Colonic mucosa (tissue), 4 donors: Measurements from ENCODE around the gene NOLC1. TPM values are rescaled to one million over a fixed set of nuclear protein-coding genes. Genes with fewer than 3 reads are reported as not detected.

Experiments
- DNase-seq: peaks from one replicate; pipeline ENCODE4 v3.0.0-alpha.2; 2020
- H3K27ac ChIP-seq: fragments of 200-600 bp; one replicate; pipeline ENCODE4 v1.8.0; 2021
- H3K27me3 ChIP-seq: fragments of 200-600 bp; one replicate; pipeline ENCODE4 v1.8.0; 2021
- H3K36me3 ChIP-seq: fragments of 200-600 bp; one replicate; pipeline ENCODE4 v1.8.0; 2021
- H3K4me1 ChIP-seq: fragments of 200-600 bp; one replicate; pipeline ENCODE4 v1.8.0; 2021; ENCODE audit warnings: mild to moderate bottlenecking
- H3K4me3 ChIP-seq: fragments of 200-600 bp; one replicate; pipeline ENCODE4 v1.8.0; 2021
- H3K9ac ChIP-seq, 2 donors: one replicate each; pipeline ENCODE4 v1.7.0; 2013; ENCODE audit warnings: control low read depth in 2 of 2, low read depth in 2 of 2, low read length in 2 of 2
- H3K9me3 ChIP-seq: fragments of 200-600 bp; one replicate; pipeline ENCODE4 v1.8.0; 2021
- CTCF ChIP-seq: fragments of 200-600 bp; IDR thresholded peaks from one replicate; pipeline ENCODE4 v1.8.0; 2022; ENCODE audit warnings: antibody characterized with exemption, mild to moderate bottlenecking
- intact Hi-C: fragments of 100-400 bp; cut with DNase I; formaldehyde crosslinking; loops from one replicate; pipeline ENCODE4 v1.14.1; 2022
- total RNA-seq, 2 donors: library from RNA; stranded (reverse); fragmentation: NEBNext Ultra II Directional in 1 of 2; extraction: Animal tissue kit (Norgen Biotek cat#: 25700) in 1 of 2; gene quantifications; one replicate each; pipeline ENCODE4 v1.2.1, GENCODE V29; 2021
- donor health status: healthy.
- donor health status: DM: no; HTN: no; CAD: no.
- donor health status: DM: no; HTN: no; CAD: no.

Gene NOLC1
- total RNA-seq, 2 donors from 2014 or later: 34.5 to 68.2 TPM

GRCh38 chr10:102208311-102209035 lies 56.3 kb downstream of the NOLC1 start:
- no peak for DNase-seq
- H3K36me3 ChIP-seq: no peaks in the 10 kb centered on the region
- no peaks in the 10 kb centered on the region for H3K9me3 ChIP-seq
- H3K4me1 ChIP-seq: no peaks in the 10 kb centered on the region
- TF ChIP-seq CTCF: no peak
- H3K4me3 ChIP-seq: no peak overlapping the region
- no peak overlapping the region for H3K27ac ChIP-seq
- intact Hi-C loops: no loop called here
- H3K27me3 ChIP-seq: no peaks in the 10 kb centered on the region
- H3K9ac ChIP-seq: no peak overlapping the region

DNA sequence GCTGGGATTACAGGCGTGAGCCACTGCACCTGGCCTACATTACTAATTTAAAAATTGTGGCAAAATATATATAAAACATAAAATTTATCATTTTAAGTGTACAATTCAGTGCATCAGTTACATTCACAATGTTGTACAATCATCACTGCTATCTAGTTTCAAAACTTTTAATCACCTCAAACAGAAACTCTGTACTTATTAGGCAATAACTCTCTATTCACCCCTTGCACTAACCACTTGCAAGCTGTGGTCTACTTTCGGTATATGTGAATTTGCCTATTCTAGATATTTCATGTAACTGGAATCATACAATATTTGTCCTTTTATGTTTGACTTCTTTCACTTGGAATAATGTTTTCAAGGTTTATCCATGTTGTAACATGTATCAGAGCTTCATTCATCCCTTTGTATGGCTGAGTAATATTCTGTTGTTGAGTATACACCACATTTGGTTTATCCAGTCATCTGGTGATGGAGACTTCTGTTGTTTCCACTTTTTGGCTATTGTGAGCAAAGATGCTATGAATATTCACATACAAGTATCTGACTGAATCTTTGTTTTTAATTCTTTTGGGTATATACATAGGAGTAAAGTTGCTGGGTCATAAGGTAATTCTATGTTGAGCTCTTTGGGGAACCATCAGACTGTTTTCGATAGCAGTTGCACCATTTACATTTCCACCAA lies 59.6 kb downstream of the NOLC1 start:
- intact Hi-C loops: no loop called here
- H3K4me3 ChIP-seq: no peak overlapping the region
- no peak for DNase-seq

More for the DNA sequence above, 59.6 kb downstream of the NOLC1 start:
- no peaks in the 10 kb centered on the region for H3K9me3 ChIP-seq
- H3K27ac ChIP-seq: no peak overlapping the region
- H3K9ac ChIP-seq: no peak overlapping the region
- no peaks in the 10 kb centered on the region for H3K36me3 ChIP-seq
- no peak for TF ChIP-seq CTCF
- no peaks in the 10 kb centered on the region for H3K27me3 ChIP-seq
- H3K4me1 ChIP-seq: no peaks in the 10 kb centered on the region

Other genes with a start within 250 kb of the NOLC1 start
- 10 to 100 TPM; 25.1 to 31.3 TPM for gene ARMH3, start 96.2 kb upstream of the NOLC1 start, total RNA-seq
- 10 to 100 TPM; 21.9 to 26.6 TPM for gene HPS6, start 87.0 kb upstream of the NOLC1 start, total RNA-seq
- 10 to 100 TPM; 30.8 to 31.4 TPM for gene LDB1, start 32.0 kb upstream of the NOLC1 start, total RNA-seq
- 10 to 100 TPM; 17.0 to 36.1 TPM for gene PPRC1, start 19.3 kb upstream of the NOLC1 start, total RNA-seq
- gene ELOVL3, start 73.9 kb downstream of the NOLC1 start, total RNA-seq: under 1 TPM in 1 of 2 donors, not detected in 1; 0.24 TPM
- gene PITX3, start 89.1 kb downstream of the NOLC1 start, total RNA-seq: not detected
- gene GBF1, start 93.1 kb downstream of the NOLC1 start, total RNA-seq: 10 to 100 TPM; 59.8 to 73.4 TPM
- 10 to 100 TPM; 29.3 to 44.5 TPM for gene NFKB2, start 243.3 kb downstream of the NOLC1 start, total RNA-seq